SHP77 (cell line): ENCODE data around the gene BMAL2.
A peak's percentile ranks its signal among the peaks of the same experiment; 100 is the strongest.

ENCODE experiments used
- DNase-seq, 2 experiments: peaks; one replicate each; lab custom pipeline; 2025; lab: John Stamatoyannopoulos, UW

The BMAL2 gene, protein sequence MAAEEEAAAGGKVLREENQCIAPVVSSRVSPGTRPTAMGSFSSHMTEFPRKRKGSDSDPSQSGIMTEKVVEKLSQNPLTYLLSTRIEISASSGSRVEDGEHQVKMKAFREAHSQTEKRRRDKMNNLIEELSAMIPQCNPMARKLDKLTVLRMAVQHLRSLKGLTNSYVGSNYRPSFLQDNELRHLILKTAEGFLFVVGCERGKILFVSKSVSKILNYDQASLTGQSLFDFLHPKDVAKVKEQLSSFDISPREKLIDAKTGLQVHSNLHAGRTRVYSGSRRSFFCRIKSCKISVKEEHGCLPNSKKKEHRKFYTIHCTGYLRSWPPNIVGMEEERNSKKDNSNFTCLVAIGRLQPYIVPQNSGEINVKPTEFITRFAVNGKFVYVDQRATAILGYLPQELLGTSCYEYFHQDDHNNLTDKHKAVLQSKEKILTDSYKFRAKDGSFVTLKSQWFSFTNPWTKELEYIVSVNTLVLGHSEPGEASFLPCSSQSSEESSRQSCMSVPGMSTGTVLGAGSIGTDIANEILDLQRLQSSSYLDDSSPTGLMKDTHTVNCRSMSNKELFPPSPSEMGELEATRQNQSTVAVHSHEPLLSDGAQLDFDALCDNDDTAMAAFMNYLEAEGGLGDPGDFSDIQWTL

DNA sequence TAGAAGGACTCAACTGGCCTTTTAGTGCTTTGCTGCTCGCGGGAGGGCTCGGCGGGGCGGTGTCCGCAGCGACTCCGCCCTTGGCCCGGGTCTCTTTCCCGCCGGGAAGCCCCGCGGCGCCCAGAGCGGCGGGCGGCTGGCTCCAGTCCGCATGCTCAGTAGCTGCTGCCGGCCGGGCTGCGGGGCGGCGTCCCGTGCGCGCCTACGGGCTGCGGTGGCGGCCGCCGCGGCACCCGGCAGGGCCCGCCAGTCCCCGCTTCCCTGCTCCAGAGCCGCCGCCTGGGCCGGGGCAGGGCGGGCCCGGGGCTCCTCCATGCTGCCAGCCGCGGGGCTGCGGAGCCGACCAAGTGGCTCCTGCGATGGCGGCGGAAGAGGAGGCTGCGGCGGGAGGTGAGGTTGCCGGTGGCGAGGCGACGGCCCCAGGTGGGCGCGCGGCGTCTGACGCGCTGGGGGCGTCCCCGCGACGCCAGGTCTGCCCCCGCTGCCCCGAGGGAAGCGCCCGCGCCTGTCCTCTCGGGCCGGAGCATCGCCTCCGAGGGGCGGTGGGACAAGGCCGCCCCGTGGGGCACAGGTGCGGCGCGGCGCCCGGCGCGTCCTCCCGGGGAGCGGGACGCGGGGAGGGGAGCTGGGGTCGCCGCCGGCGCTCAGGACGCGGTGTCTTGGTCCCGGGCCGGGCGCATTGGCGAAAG, at the start of gene BMAL2:
TSS of gene BMAL2 (plus strand) at position 123 of the 689 bp plus-strand sequence. CDS start at position 360, 237 bp downstream.
- peak; percentile 7 to 27 for DNase-seq

DNA sequence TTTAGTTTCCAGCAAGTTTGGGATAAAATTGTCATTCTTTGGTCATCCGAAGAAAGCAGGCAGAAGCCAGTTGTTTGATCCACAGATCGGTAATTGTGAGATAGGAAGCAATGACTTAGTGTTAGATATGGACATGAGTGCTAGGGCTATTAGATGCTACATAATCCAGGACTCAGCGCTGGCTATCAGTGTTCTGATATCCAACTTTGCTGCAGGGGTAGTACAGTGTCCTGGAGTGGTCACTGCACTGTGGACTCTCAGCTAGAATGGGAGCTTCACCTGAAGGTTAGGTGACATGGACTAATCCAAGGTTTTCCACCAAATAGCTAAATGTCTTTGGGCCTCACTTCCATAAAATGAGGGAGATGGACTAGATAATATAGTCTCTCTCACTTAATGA, 48.6 kb upstream of the BMAL2 start:
- no peak for DNase-seq

DNA sequence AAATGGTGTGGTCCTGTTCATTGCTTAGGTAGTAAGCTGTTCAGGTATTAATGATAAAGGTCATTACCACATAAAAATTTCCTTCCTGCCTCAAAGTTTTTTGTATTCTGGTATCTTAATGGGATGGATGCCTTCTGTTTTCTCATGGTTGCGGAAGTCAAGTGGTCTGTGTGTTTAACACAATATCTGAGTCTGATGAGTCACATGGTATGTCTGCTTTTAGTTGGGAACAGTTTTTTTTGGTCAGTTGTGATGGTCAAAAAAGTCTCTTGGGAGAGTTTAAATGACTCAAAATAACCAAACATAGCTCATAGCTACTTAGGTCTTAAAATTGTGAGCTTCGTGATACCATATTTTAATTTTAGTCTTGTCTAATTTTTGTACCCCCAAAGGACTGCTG, 47.9 kb upstream of the BMAL2 start:
- DNase-seq, result no peak

DNA sequence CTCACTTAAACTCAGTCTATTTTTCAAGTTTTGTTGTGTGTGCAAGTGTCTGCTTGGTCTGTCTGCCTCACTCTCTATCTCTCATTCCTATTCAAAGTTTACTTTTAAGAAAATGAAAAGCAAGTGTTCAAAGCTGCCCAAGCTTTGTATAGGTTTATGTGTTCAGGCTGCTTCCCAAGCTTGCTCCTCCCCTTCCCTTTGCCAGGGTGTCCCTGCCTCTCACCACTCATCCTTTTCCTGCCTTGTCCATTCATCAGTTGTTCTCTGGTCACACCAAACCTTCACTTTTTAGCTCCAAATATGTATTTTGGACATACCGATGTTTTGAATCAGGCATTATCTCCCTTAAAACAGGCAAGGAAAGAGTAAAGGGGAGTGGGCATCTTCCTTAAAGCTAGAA, 47.2 kb upstream of the BMAL2 start:
- DNase-seq, result no peak

DNA sequence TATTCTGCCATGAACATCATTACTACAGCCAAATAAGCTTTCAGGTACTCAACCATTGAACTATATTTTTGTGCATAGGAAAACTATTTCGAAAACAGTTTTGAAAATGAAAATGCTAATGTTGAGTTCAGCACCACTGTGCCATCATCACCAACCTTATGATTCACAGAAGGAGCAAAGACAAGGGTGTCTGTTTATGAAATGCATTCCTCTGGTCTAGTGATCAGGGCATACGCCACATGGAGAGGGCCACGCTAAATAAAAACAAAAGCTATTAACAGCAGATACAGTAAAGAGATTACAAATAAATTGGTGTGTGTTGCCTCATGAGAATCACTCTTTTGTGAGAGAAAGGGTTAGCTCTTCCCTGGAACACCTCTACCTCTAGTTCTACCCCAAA, 43.2 kb upstream of the BMAL2 start:
- DNase-seq, result no peak

DNA sequence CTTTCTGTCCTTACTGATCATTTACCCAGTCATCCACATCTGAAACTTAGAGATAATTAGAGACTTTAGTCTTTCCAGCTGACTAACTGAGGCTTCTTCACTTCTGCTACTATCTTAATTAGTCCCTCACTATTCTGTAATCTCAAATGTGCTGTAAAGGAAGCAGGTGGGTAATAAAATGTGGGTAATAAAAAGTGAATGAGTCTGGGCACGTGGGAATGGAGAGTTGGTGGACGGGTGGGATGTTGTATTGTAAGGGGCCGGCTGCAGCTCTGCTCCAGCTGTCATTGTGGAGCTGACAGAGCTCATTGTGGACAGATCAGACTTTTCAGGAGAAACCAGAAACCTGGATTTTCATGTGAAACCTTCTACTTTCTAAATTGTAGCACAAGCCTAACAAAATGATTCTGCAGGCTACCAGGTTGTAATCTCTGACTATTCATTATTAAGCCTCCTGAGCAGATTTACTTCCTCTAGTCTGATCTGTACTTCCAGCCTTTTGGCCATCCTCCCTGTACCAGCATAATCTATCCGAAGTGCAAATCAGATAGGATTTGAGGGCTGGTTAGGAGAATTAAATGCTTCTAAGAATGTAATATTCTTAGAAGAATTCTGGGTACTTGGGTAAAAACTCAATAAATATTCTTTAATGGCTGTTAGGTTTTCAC, 42.0 kb upstream of the BMAL2 start:
- peak in 1 of 2 experiments; percentile 15 for DNase-seq

DNA sequence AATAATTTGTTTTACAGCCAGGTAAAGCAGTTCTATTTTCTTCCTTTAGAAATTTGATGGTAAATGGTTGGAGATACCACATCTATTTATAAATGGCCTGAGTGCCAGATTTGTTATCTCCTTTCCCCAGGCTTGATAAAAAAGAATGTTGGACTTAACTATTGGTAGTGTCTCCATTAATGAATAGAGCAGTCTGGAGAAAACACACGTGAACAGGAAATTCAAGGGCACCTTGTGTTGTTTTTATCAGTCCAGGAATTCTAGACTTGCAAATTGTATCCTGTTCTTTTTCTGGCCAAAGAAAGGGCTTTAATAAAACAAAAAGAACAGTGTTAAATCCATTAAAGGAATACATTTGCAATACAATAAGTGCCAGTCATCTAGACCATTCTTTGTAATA, 40.8 kb upstream of the BMAL2 start:
- DNase-seq, result no peak

DNA sequence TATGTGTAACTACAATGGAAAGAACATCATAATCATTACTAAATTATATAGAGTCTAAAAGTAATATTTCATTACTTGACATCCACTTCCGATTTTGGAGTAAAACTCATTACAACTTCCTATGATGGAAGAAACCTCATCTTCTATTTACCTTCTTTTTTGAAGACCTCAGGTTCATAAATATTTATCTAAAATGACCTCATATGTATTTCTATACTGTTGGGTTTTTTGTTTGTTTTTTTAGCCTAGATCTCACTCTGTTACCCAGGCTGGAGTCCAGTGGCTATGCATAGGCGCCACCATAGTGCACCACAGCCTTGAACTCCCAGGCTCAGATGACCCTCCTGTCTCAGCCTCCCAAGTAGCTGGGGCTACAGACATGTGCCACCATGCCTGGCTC, 39.9 kb upstream of the BMAL2 start:
- DNase-seq, result no peak

DNA sequence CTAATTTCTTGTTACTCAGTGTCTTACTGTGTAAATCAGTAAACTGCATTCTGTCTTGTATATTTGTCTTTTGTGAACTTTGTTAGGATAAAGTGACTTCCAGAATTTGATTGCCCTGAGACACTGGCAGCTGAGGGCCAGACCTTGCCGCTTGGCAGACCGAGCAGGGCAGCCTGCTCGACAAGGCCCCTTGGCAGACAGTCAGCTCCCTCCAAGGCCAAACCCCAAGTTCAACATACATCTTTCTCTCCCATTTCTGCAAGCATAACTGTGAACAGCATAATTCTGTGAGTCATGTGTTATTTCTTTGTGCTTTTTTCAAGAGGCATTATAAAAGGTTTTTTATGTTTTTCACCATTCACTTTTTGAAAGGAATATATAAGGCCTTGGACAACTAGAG, 39.2 kb upstream of the BMAL2 start:
- DNase-seq, result no peak

DNA sequence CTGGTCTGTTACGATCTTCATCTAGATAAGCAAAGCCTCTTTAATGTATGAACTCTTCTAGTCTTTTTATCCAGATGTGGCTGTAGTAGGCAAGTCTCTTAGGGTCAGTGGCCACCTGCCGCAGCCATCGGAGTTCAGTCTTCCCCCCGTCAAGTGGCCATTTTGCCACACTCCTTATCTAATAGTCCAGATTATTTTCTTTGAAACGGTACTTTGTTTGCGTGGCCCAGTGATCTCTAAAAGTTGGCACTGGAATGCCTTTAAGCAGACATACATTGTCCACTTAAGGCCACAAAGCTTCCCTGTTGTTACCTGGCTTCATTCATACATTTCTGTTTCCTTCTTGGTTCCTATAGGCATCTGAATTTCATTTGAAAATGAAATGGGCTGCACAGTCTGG, 36.0 kb upstream of the BMAL2 start:
- DNase-seq, result no peak

DNA sequence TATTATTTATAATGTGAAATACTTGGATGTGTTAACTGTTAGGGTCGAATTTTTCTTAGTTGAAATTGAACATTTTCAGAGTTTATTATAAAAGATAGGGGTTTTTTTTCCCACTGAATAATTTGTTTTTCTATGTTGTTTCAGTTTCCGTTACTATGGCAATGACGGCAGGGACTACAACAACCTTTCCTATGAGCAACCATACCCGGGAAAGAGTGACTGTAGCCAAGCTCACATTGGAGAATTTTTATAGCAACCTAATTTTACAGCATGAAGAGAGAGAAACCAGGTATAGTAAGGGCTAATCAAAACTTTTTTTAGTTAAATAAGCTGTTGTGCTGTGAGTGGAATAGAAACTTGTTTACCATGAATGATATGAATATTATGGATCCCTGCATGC, 35.1 kb upstream of the BMAL2 start:
- DNase-seq, result no peak

DNA sequence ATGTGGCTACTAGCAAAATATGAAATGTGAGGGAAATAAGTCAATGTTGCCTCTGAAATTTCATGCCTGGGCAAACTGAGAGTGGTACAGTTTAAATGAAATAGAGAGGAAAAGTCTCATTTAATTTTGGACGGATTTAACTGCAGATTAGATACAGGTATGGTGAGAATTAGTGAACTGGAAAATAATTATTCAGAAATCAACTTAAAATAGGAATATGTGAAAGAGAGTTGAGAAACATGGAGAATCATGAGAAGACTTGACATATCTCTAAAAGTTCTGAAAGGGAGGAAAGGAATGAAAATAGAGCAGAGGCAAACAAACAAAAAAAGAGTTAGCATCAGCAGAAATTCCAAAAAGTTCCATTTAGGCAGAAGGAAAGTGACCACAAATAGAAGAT, 33.5 kb upstream of the BMAL2 start:
- no peak for DNase-seq

DNA sequence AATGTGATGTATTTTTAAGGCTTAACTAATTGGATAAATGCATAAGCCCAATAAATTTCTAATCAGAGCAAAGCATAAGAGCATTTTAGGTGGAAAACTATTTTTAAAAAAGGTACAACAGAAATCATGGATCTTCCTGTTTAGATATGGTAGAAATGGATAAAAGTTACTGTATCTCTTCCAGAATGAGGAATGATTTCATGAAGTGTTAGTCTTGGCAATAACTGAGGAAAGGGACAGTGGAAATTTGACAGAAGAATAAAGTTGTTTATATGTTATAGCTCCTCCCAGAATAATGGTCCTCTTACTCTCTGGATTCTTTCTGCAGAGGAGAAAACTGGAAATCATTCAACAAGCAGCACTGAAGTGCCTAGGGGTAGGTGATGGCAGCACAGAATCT, 32.4 kb upstream of the BMAL2 start:
- no peak for DNase-seq

DNA sequence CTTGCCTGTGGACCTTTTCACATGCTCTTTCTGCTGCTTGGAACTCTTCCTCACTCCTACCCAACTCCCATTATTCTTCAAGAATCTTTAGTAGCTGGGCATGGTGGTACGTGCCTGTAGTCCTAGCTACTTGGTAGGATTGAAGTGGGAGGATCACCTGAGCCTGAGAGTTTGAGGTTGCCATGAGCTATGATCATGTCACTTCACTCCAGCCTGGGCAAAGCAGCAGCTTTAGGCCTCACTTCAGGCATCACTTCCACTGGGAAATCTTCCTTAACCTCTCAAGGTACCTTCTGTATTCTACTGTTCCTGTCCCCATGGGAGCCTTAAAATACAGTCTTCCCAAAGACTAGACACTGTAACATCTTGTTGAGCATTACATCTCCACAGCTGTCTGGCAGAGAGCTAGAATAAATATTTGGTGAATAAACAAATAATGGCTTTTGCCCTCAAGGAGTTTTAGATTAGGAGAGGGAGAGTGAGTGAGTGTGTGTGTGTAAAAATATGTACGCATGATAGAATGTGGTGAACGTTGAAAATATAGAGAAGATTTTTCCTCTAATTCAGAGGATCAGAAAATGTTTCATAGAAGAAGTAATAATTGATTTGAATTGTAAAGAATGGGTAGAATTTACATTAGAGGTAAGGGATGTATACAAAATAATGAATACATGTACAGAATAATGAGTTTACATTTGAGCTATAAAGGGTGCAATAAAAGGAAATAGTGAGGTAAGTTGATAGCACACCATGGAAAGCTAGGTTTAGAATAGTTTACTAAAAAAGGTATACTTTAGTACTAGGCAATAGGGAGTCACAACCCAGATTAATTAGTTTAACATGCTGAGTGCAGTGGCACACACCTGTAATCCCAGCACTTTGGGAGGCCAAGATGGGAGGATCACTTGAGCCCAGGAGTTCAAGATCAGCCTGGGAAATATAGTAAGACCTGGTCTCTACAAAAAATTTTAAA, 29.2 kb upstream of the BMAL2 start:
- no peak for DNase-seq

DNA sequence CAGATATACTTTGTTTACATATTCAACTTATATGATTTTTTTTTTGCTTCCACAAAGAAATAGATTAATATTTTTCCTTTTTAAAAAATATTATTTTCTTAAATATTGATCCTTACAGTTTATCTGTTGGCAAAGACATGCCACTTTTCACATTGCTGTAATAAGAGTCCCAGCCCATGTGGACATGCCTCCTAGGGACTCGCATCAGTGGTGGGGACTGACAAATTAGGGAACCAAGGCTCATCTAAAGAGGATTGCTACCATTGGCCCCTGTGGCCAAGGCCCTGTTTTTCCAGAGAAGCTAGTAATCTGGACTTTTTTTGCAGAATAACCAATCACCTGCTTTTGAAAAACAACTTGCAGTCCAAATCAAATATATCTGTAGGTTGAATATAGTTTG, 27.8 kb upstream of the BMAL2 start:
- DNase-seq, result no peak

DNA sequence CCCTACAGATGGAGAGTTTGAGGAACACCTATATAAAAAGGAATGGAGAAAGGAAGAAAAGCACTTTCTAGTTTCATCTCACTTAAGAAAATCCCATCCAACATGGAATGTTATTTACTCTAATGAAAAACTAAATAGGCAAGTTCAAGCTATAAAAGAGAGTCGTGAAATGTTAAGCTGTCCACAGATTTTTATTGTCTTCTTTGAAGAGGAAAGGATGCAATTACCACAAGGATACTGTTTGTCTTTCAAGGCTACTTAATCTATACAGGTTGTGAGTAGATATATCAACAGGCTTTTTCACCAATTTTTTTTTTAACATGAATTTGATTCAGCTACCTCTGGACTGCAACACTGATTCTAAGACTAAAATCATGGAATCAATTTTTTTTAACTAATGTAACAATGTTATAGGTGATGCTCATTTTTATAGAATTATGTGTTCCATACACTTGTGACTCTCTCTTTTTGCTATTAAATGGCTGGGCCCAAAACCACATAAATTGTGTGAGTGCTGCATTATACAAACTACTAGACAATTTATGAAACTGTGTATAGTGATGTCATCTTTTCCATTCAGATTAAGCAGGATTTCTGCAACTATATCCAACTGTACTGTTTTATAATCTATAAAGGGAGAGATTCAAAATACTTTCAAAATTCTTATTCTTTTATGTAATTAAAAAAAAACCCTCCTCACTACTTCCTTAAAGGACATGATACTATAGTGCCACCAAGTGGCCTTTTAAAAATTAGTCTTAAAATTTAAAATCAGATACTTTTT, 26.8 kb upstream of the BMAL2 start:
- peak; percentile 20 to 40 for DNase-seq

DNA sequence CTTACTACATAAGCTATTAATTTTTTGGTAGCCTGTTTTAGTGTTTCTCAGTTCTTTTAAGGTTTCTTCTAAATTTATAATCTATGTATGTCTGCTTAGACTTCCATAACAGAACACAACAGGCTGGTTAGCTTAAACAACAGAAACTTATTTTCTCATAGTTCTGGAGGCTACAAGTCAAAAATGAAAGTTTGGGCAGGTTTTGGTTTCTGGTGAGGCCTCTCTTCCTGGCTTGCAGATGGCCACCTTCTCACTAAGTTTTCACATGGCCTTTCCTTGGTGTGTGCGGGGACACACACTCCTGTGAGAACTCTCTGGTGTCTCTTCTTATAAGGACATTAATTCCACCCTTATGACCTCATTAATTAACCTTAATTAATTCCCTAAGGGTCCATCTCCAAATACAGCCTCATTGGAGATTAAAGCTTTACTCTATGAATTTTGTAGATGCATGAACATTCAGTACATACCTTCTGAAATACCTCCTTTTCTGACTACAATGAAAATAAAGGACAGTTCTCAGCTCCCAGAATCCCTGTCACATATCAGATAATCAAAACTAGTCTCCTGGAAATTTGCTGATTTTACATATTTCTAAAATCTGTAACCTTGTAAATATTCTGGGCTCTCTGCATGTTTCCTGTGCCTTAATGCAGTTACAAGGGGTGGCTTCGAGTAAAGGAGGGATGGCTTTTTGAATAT, 23.2 kb upstream of the BMAL2 start:
- DNase-seq, result no peak

DNA sequence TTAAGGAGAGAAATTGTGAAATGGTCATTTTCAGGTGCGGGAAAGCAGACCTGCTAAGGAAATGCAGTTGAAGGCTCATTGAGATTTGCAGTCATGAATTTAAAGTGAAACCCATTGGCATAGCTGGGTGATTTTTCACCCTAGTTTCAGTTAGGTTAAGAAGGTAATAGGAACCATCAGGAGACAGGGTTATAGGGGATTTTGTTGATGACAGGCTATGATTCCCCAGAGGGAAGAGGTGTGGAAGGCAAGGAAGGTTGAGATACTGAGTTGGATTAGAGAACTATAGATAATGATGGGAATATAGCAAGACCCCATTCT, 22.7 kb upstream of the BMAL2 start:
- DNase-seq, result no peak

DNA sequence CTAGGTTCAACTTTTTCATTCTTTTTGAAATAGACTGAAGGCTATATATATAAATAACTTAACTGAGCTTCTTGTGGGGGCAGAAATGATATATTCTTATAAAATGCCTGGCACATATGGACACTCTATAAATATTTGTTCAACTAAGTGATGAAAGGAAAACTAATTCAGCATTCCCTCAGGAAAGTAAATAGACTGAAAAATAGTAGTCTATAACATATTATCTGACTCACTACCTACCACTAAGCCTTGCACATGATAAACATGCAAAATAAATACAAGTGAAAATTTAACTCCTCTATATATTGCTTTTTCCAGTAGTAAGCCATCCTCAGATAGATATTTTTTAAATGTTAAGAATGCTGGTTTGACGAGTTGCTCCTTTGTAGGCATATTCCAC, 15.7 kb upstream of the BMAL2 start:
- no peak for DNase-seq

DNA sequence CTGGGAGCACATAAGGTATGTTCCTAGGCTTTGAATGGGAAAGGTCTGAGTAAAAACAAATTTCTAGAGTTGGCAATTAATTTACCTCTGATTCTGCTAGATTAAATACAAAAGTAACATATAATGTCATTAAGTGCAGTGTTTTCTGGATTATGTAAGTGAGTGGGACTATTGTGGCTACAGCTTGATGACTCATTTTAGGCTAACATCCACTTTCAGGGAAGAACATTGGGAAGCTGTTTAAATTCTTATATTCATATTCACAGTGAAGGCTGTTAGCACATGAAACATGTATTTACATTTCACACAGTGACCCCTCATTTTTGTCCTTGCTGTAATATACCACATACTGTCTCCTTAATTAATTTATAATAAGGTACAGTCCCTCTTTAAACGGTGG, 13.2 kb upstream of the BMAL2 start:
- no peak for DNase-seq
